ENCODE results near the gene ANTXRL. TPM values are rescaled to one million over a fixed set of nuclear protein-coding genes. Genes with fewer than 3 reads are reported as not detected.
"Not testable (repeated sequence)": the region's sequence is repeated elsewhere in the genome, so short reads cannot be mapped to it uniquely, and the experiment has no call there.

The ANTXRL gene
- total RNA-seq, 4 donors from 2014 or later, result 0.27 TPM; not detected in 3

- no peak for TF ChIP-seq POLR2A (IDR thresholded peaks at IDR 0.05)
- TF ChIP-seq, protein P1, sequence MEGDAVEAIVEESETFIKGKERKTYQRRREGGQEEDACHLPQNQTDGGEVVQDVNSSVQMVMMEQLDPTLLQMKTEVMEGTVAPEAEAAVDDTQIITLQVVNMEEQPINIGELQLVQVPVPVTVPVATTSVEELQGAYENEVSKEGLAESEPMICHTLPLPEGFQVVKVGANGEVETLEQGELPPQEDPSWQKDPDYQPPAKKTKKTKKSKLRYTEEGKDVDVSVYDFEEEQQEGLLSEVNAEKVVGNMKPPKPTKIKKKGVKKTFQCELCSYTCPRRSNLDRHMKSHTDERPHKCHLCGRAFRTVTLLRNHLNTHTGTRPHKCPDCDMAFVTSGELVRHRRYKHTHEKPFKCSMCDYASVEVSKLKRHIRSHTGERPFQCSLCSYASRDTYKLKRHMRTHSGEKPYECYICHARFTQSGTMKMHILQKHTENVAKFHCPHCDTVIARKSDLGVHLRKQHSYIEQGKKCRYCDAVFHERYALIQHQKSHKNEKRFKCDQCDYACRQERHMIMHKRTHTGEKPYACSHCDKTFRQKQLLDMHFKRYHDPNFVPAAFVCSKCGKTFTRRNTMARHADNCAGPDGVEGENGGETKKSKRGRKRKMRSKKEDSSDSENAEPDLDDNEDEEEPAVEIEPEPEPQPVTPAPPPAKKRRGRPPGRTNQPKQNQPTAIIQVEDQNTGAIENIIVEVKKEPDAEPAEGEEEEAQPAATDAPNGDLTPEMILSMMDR (IDR thresholded peaks at IDR 0.05), result no peak
- Histone ChIP-seq H3K27ac (no peak overlapping the region), H3K4me3 (no peak overlapping the region), H3K4me1 (no peaks in the 10 kb centered on the region), H3K9me3 (no peaks in the 10 kb centered on the region), H3K27me3 (no peaks in the 10 kb centered on the region), H3K36me3 (no peaks in the 10 kb centered on the region)
- no peak for DNase-seq
- intact Hi-C loops (cut with DNase I; ENCODE audit: low total_unique reads), result no loop called here
These were observed 13.0 kb downstream of the ANTXRL start for GRCh38 chr10:46299536-46300369.

GRCh38 chr10:46300370-46300711, 13.5 kb downstream of the ANTXRL start:
- H3K9me3 ChIP-seq; H3K4me3 ChIP-seq; intact Hi-C loops (cut with DNase I; ENCODE audit: low total_unique reads); H3K4me1 ChIP-seq; H3K27ac ChIP-seq; H3K36me3 ChIP-seq; H3K27me3 ChIP-seq; DNase-seq: not testable (repeated sequence)

DNA sequence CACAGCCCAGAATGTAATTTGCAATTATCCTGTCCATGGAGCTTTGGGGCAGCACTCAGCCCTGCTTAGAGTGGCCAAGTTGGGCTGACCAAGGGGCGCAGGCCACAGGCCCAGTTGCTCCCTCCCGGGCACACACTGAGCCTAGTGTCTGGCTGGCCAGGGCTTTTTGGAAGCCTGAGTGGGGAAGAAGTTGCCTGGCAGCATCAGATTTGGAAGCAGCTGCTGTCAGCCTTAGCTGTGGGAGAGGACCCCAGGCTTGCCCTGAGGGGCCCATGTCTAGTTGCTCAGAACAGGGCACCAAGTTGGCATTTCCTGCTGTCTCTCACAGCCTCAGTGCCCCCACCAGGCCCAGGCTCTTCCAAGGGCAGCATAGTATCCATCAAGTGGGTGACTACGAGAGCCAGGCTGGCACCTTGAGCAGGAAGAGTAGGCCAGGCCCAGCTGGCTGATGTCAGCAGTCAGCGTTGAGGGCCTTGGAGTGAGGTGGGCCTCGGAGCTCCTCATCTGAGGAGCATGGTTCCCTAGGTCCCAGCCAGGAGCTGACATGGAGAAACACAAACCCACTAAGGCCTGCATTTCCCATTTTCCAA, 14.4 kb downstream of the ANTXRL start:
- Histone ChIP-seq H3K27ac (no peak overlapping the region), H3K4me3 (no peak overlapping the region), H3K27me3 (no peaks in the 10 kb centered on the region), H3K4me1 (no peaks in the 10 kb centered on the region), H3K9me3 (no peaks in the 10 kb centered on the region), H3K36me3 (no peaks in the 10 kb centered on the region)
- TF ChIP-seq, protein P1 (IDR thresholded peaks at IDR 0.05), result no peak
- TF ChIP-seq POLR2A (IDR thresholded peaks at IDR 0.05), result no peak
- no peak for DNase-seq
- intact Hi-C loops (cut with DNase I; ENCODE audit: low total_unique reads), result no loop called here

DNA sequence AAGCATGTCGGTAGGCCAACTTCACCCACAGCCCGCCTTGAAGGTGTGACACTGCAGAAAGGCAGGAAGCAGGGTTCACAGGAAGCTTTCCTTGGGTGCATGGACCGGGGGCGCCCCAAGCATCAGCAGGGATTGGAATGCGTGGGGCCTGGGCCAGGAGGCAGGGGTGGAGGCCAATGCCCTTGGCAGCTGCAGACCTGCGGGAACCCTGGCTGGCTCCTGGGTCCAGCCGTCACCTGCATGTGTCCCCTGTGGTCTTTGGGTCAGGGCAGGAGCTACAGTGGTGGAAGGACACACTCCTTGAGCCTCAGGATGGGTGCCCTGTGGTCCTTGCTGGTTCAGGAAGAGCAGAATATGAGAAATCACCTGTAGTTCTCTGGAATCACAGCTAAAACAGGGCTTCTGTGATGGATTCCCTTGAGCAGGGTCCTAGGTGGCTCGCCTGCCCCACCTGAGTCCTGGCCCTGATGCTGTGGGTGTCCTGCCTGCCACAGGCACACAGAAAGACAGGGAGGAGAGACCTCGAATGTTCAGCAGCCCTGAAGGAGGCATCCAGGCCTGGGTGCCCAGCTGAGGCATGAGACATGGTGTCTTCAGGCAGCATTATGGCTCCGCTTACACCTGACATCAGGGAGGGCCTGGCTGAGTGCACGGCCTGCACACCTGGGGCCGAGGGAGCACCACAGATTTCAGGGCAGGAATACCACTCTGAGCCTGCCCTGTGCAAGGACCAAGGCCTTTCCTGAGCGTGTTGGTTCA, 15.1 kb downstream of the ANTXRL start:
- intact Hi-C loops (cut with DNase I; ENCODE audit: low total_unique reads), result no loop called here
- H3K4me1 ChIP-seq, result no peaks in the 10 kb centered on the region
- H3K4me3 ChIP-seq, result no peak overlapping the region
- no peak for DNase-seq
- no peak for TF ChIP-seq POLR2A (IDR thresholded peaks at IDR 0.05)
- TF ChIP-seq, protein P1 (IDR thresholded peaks at IDR 0.05), result no peak
- H3K9me3 ChIP-seq, result no peaks in the 10 kb centered on the region
- no peaks in the 10 kb centered on the region for H3K36me3 ChIP-seq
- H3K27me3 ChIP-seq, result no peaks in the 10 kb centered on the region
- H3K27ac ChIP-seq, result no peak overlapping the region

DNA sequence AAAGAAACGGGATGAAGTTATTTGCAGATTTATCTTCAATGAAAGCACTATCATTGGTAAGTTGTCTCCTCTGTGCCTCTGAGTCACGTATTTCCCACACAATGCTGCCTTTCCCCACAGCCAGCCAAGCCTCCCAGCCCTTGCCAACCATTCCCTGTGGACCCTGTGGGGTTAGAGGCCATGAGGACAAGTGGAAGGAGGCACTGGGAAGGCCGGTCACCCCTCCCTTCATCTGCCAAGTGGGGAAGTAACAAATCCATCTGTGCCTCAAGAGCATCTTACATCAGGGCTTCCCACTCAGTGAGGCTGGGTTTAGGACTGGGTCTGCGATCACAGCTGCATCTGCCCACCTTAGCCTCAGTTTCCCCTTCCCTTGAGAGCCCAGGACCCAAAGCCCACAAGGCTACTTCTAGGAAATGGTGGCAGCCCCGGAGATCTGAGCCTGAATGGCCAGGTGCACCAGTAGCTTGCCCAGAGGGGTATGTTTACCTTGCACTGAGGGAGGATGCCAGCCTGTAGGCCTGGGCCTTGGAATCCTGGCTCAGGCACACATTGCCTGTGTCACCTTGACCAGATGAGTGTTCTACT, 16.1 kb downstream of the ANTXRL start:
- H3K9me3 ChIP-seq; H3K27ac ChIP-seq; H3K4me3 ChIP-seq; H3K36me3 ChIP-seq; intact Hi-C loops (cut with DNase I; ENCODE audit: low total_unique reads); H3K4me1 ChIP-seq; DNase-seq; H3K27me3 ChIP-seq: not testable (repeated sequence)

- Histone ChIP-seq H3K27ac (no peak overlapping the region), H3K4me1 (no peaks in the 10 kb centered on the region), H3K36me3 (no peaks in the 10 kb centered on the region), H3K4me3 (no peak overlapping the region), H3K9me3 (no peaks in the 10 kb centered on the region), H3K27me3 (no peaks in the 10 kb centered on the region)
- no peak for TF ChIP-seq POLR2A (IDR thresholded peaks at IDR 0.05)
- TF ChIP-seq, protein P1 (IDR thresholded peaks at IDR 0.05), result no peak
- intact Hi-C loops (cut with DNase I; ENCODE audit: low total_unique reads), result no loop called here
- DNase-seq, result no peak
These were observed 17.3 kb downstream of the ANTXRL start for GRCh38 chr10:46304062-46304461.

DNA sequence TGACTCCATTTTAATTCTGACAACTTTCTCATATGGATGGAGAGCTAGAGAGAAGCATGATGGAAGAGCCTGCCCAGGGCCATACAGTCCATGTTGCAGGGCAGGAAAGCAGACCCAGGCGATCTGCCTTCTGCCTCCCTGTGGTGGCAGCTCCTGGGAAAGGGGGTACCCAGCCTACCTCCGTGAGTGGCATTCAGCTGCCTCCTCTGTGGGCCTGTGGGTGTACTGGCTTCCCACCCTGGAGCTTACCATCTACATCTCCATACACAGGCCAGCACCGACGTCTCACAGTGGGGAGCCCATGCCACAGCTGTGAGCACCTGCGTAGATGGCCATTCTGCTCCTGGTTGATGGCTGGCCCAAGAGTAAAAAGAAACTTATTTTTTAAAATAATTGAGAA, 17.9 kb downstream of the ANTXRL start:
- H3K4me3 ChIP-seq, DNase-seq: not testable (repeated sequence)

More for the DNA sequence above, 17.9 kb downstream of the ANTXRL start:
- H3K4me1 ChIP-seq; intact Hi-C loops (cut with DNase I; ENCODE audit: low total_unique reads); H3K9me3 ChIP-seq; H3K27me3 ChIP-seq; H3K27ac ChIP-seq; H3K36me3 ChIP-seq: not testable (repeated sequence)

Measured in uterus (tissue), 4 donors.